GM12878 (cell line): Measurements from ENCODE around the gene CCS. TPM values are rescaled to one million over a fixed set of nuclear protein-coding genes. Genes with fewer than 3 reads are reported as not detected.

Source experiments
- BHLHE40 ChIP-seq, 2 experiments: fragments of 450-650 bp in 1 of 2; IDR thresholded peaks; 2 replicates each; pipeline ENCODE4 v1.6.1; 2011 to 2017; ENCODE audit warnings: low read depth in 2 of 2, borderline replicate concordance in 1 of 2, improper control_type of control experiment in 1 of 2, low read length in 1 of 2, mild to moderate bottlenecking in 1 of 2
- BMI1 ChIP-seq: fragments of 450-650 bp; IDR thresholded peaks from 2 replicates; pipeline ENCODE4 v1.6.1; 2016; ENCODE audit warnings: mild to moderate bottlenecking, moderate library complexity, borderline replicate concordance
- CBFB ChIP-seq: IDR thresholded peaks from 2 replicates; pipeline ENCODE4 v1.6.1; 2016; ENCODE audit warnings: antibody characterized with exemption, low read depth
- CREB1 ChIP-seq: IDR thresholded peaks from 2 replicates; pipeline ENCODE4 v1.6.1; 2012; ENCODE audit warnings: low read depth, mild to moderate bottlenecking, inconsistent platforms
- CREM ChIP-seq: IDR thresholded peaks from 2 replicates; pipeline ENCODE4 v1.6.1; 2014; ENCODE audit warnings: antibody characterized with exemption, low read depth
- EP300 ChIP-seq, 2 experiments: fragments of 150-350 bp in 1 of 2; IDR thresholded peaks; 2 replicates each; pipeline ENCODE4 v1.6.1; 2011 to 2012; ENCODE audit warnings: low read depth in 2 of 2, low read length in 2 of 2, borderline replicate concordance in 1 of 2, improper control_type of control experiment in 1 of 2, inconsistent platforms in 1 of 2; ENCODE audit not compliant: control insufficient read depth in 1 of 2
- ETV6 ChIP-seq, 2 experiments: fragments of 450-650 bp in 1 of 2; IDR thresholded peaks in 1 of 2; conservative IDR thresholded peaks in 1 of 2; 2 replicates each; pipeline ENCODE4 v1.6.1; 2014; ENCODE audit warnings: antibody characterized with exemption in 1 of 2, borderline replicate concordance in 1 of 2, low read depth in 1 of 2, mild to moderate bottlenecking in 1 of 2, moderate library complexity in 1 of 2
- FOS ChIP-seq: IDR thresholded peaks from 3 replicates; pipeline ENCODE4 v1.6.1; 2011; ENCODE audit warnings: borderline replicate concordance; ENCODE audit not compliant: insufficient read length; ENCODE audit errors: extremely low read depth
- HCFC1 ChIP-seq: fragments of 150-350 bp; IDR thresholded peaks from 2 replicates; pipeline ENCODE4 v1.6.1; 2014; ENCODE audit warnings: low read length
- KLF5 ChIP-seq: fragments of 450-650 bp; IDR thresholded peaks from 2 replicates; pipeline ENCODE4 v1.6.1; 2014; ENCODE audit warnings: mild to moderate bottlenecking; ENCODE audit not compliant: partially characterized antibody
- MTA2 ChIP-seq: fragments of 450-650 bp; IDR thresholded peaks from 2 replicates; pipeline ENCODE4 v1.6.1; 2016; ENCODE audit warnings: low read depth, mild to moderate bottlenecking, moderate library complexity
- NFYA ChIP-seq: IDR thresholded peaks from 2 replicates; pipeline ENCODE4 v1.6.1; 2011; ENCODE audit warnings: low read depth, mild to moderate bottlenecking, low read length, improper control_type of control experiment, borderline replicate concordance
- NFYB ChIP-seq: IDR thresholded peaks from 2 replicates; pipeline ENCODE4 v1.6.1; 2011; ENCODE audit warnings: low read depth, mild to moderate bottlenecking, low read length, improper control_type of control experiment, moderate library complexity; ENCODE audit not compliant: insufficient read depth
- POLR2AphosphoS2 ChIP-seq: IDR thresholded peaks from 2 replicates; pipeline ENCODE4 v1.6.1; 2011; ENCODE audit warnings: low read depth, mild to moderate bottlenecking, low read length, improper control_type of control experiment, moderate library complexity
- SMARCA5 ChIP-seq: fragments of 450-650 bp; IDR thresholded peaks from 2 replicates; pipeline ENCODE4 v1.6.1; 2017; ENCODE audit warnings: mild to moderate bottlenecking
- SRF ChIP-seq, 2 experiments: IDR thresholded peaks; 2 replicates each; pipeline ENCODE4 v1.6.1; 2011; ENCODE audit warnings: low read depth in 2 of 2, low read length in 2 of 2, mild to moderate bottlenecking in 1 of 2, moderate library complexity in 1 of 2
- TCF12 ChIP-seq: IDR thresholded peaks from 2 replicates; pipeline ENCODE4 v1.6.1; 2011; ENCODE audit warnings: low read depth, mild to moderate bottlenecking, low read length
- TCF3 ChIP-seq: IDR thresholded peaks from 2 replicates; pipeline ENCODE4 v1.6.1; 2012; ENCODE audit warnings: low read depth, mild to moderate bottlenecking, low read length, borderline replicate concordance; ENCODE audit not compliant: insufficient read depth
- TCF7 ChIP-seq: IDR thresholded peaks from 2 replicates; pipeline ENCODE4 v1.6.1; 2014; ENCODE audit warnings: antibody characterized with exemption, borderline replicate concordance
- ZNF24 ChIP-seq: fragments of 450-650 bp; IDR thresholded peaks from 2 replicates; pipeline ENCODE4 v1.6.1; 2017; ENCODE audit warnings: antibody characterized with exemption, mild to moderate bottlenecking
- ZZZ3 ChIP-seq: IDR thresholded peaks from 2 replicates; pipeline ENCODE4 v1.6.1; 2011; ENCODE audit warnings: low read depth; ENCODE audit not compliant: control insufficient read depth, insufficient read length
- polyA plus RNA-seq, 11 experiments: library from polyadenylated mRNA; depleted of rRNA in 4 of 11; unstranded in 6 of 11; stranded (reverse) in 5 of 11; fragments of >200 nt; fragmentation: Nextera tagmentation in 4 of 11; fragmentation: Illumina TruSeq in 1 of 11; extraction: Ambion mirVana in 4 of 11; extraction: Trizol in 1 of 11; gene quantifications; 1 replicate in 1 of 11; 2 replicates in 10 of 11; pipeline versions ENCODE4 v1.2.1 to v1.2.3, GENCODE V29; 2011 to 2016; ENCODE audit warnings: inconsistent platforms in 2 of 11, missing spikeins in 2 of 11, low read depth in 1 of 11
- total RNA-seq, 4 experiments: library from RNA; depleted of rRNA in 3 of 4; stranded (reverse); fragments of >200 nt in 3 of 4; fragmentation: Illumina TruSeq in 1 of 4; extraction: Trizol in 1 of 4; gene quantifications; 2 replicates each; pipeline versions ENCODE4 v1.2.1 to v1.2.3, GENCODE V29; 2013 to 2021
- TF ChIP-seq, protein P1 (sequence below): fragments of 450-650 bp; IDR thresholded peaks from 2 replicates; pipeline ENCODE4 v1.6.1; 2017; ENCODE audit warnings: low read depth, mild to moderate bottlenecking, moderate library complexity
- TF ChIP-seq, protein P2 (sequence below): fragments of 450-650 bp; IDR thresholded peaks from 2 replicates; pipeline ENCODE4 v1.6.1; 2014; ENCODE audit warnings: mild to moderate bottlenecking
- TF ChIP-seq, protein P3 (sequence below): fragments of 450-650 bp; conservative IDR thresholded peaks from 2 replicates; pipeline ENCODE4 v1.6.1; 2017; ENCODE audit warnings: mild to moderate bottlenecking, moderate library complexity

The CCS gene
- total and polyA plus RNA-seq, 10 of the 15 experiments (the other 5 are each of a cell fraction or from before 2014, with no cell fraction given): 1.5 to 44.2 (median 30.6) TPM

DNA sequence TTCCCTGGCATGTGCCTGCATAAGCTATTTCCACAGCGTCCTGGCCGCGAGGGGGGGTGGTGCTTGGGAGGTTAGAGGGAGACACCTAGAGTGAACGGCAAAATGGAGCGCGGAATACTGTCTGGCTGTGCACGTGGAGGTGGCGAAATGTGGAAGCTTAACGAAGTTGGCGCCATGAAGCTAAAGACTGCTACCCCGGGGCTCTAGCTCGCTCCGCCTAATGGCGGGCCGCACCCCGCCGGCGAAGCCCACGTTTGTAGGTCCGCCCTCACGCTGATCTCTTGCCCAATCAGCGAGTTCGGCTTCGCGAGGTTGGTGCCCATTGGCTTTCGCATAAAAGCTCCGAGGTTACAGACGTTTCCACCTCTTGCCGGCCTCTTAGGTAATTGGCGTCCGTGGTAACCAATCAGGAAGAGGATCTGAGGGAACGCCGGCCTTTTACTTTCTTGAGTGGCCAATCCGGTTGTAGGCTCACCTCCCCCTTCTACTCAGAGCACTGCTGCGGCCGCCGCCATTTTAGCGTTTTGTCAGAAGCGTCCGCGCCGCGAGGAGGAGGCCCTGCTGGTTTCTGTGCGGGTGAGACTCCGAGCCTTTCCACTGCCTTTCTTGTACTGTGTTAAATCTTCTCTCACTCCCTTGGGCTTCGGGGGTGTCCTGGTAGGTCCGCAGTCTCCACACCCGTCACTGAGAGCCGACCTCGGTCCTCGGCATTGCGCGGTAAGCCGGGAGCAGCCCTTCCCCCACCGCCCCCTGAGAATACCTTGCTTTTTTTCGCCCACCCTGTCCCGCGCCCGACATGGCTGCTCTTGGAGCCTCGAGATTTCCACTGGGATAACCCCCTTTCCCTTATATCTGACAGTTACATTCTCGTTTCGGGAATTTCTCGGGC lies 45.4 kb downstream of the CCS start, which contains the start of gene RBM4 (continued):
- TF ChIP-seq MTA2: 0 out of 2 replicates have a peak, but pooled peaks have one; percentile 33
- peak; percentile 98 for TF ChIP-seq NFYB
- TF ChIP-seq CREB1: peak; percentile 74; the same call in 1 of the 2 replicates
- TF ChIP-seq TCF3: peak; percentile 38; the same call in 1 of the 2 replicates
- peak; percentile 52; the same call in 1 of the 2 replicates for TF ChIP-seq TCF12
- TF ChIP-seq ZZZ3: no peak
- TF ChIP-seq TCF7: no peak
- peak; percentile 77; the same call in 1 of the 2 replicates for TF ChIP-seq CBFB
- no peak for TF ChIP-seq BMI1
- no peak for TF ChIP-seq KLF5
- peak; percentile 90 for TF ChIP-seq NFYA
- TF ChIP-seq, protein P1, sequence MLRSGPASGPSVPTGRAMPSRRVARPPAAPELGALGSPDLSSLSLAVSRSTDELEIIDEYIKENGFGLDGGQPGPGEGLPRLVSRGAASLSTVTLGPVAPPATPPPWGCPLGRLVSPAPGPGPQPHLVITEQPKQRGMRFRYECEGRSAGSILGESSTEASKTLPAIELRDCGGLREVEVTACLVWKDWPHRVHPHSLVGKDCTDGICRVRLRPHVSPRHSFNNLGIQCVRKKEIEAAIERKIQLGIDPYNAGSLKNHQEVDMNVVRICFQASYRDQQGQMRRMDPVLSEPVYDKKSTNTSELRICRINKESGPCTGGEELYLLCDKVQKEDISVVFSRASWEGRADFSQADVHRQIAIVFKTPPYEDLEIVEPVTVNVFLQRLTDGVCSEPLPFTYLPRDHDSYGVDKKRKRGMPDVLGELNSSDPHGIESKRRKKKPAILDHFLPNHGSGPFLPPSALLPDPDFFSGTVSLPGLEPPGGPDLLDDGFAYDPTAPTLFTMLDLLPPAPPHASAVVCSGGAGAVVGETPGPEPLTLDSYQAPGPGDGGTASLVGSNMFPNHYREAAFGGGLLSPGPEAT: peak; percentile 86
- TF ChIP-seq POLR2AphosphoS2: peak; percentile 97
- TF ChIP-seq FOS: peak; percentile 70
- TF ChIP-seq HCFC1: no peak; the same call in 1 of the 2 replicates
- TF ChIP-seq, protein P2, sequence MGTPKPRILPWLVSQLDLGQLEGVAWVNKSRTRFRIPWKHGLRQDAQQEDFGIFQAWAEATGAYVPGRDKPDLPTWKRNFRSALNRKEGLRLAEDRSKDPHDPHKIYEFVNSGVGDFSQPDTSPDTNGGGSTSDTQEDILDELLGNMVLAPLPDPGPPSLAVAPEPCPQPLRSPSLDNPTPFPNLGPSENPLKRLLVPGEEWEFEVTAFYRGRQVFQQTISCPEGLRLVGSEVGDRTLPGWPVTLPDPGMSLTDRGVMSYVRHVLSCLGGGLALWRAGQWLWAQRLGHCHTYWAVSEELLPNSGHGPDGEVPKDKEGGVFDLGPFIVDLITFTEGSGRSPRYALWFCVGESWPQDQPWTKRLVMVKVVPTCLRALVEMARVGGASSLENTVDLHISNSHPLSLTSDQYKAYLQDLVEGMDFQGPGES: peak; percentile 88
- TF ChIP-seq ETV6 (conservative IDR thresholded peaks at IDR 0.05 in 1 of 2, IDR thresholded peaks at IDR 0.05 in 1 of 2; ENCODE audit: borderline replicate concordance in 1 of 2, low read depth in 1 of 2): no peak
- TF ChIP-seq, protein P3, sequence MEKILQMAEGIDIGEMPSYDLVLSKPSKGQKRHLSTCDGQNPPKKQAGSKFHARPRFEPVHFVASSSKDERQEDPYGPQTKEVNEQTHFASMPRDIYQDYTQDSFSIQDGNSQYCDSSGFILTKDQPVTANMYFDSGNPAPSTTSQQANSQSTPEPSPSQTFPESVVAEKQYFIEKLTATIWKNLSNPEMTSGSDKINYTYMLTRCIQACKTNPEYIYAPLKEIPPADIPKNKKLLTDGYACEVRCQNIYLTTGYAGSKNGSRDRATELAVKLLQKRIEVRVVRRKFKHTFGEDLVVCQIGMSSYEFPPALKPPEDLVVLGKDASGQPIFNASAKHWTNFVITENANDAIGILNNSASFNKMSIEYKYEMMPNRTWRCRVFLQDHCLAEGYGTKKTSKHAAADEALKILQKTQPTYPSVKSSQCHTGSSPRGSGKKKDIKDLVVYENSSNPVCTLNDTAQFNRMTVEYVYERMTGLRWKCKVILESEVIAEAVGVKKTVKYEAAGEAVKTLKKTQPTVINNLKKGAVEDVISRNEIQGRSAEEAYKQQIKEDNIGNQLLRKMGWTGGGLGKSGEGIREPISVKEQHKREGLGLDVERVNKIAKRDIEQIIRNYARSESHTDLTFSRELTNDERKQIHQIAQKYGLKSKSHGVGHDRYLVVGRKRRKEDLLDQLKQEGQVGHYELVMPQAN: peak; percentile 73
- TF ChIP-seq EP300 (IDR thresholded peaks at IDR 0.05; ENCODE audit: borderline replicate concordance in 1 of 2, control insufficient read depth in 1 of 2, low read depth in 2 of 2, low read length in 2 of 2): no peak
- TF ChIP-seq BHLHE40 (IDR thresholded peaks at IDR 0.05; ENCODE audit: borderline replicate concordance in 1 of 2, low read depth in 2 of 2, low read length in 1 of 2): peak; percentile 39 to 45; a peak in 1 of 4 replicates
- TF ChIP-seq CREM: peak; percentile 75
- TF ChIP-seq ZNF24: no peak
- TF ChIP-seq SRF (IDR thresholded peaks at IDR 0.05; ENCODE audit: low read depth in 2 of 2, low read length in 2 of 2): 0 out of 4 replicates have a peak, but pooled peaks of 1 of the 2 experiments have one; percentile 41
- 0 out of 2 replicates have a peak, but pooled peaks have one; percentile 33 for TF ChIP-seq SMARCA5
